ENCODE measurements around the gene MYPN.

Gene MYPN

GRCh38 chr10:68108051-68108450 lies 1.2 kb upstream of the MYPN start:
- H3K9me3 Mint-ChIP-seq: no peaks in the 10 kb centered on the region
- H3K27me3 Mint-ChIP-seq: peaks cover 5% of the 10 kb centered on the region
- no peak for ATAC-seq
- no peak for DNase-seq
- H3K4me3 Mint-ChIP-seq: no peak overlapping the region
- H3K4me1 Mint-ChIP-seq: no peaks in the 10 kb centered on the region
- H3K27ac Mint-ChIP-seq: no peak overlapping the region

GRCh38 chr10:68108653-68109052 lies 635 bp upstream of the MYPN start:
- Mint-ChIP-seq H3K4me1 (no peaks in the 10 kb centered on the region), H3K27me3 (no peaks in the 10 kb centered on the region), H3K27ac (no peak overlapping the region), H3K9me3 (no peaks in the 10 kb centered on the region), H3K4me3 (no peak overlapping the region)
- DNase-seq (no peak), ATAC-seq (no peak)

GRCh38 chr10:68110027-68110426 lies 739 bp downstream of the MYPN start:
- no peak for DNase-seq
- Mint-ChIP-seq H3K27me3 (no peaks in the 10 kb centered on the region), H3K27ac (no peak overlapping the region), H3K4me1 (no peaks in the 10 kb centered on the region), H3K9me3 (no peaks in the 10 kb centered on the region), H3K4me3 (no peak overlapping the region)
- ATAC-seq: no peak

GRCh38 chr10:68111584-68111983 lies 2.3 kb downstream of the MYPN start:
- Mint-ChIP-seq H3K4me1 (no peaks in the 10 kb centered on the region), H3K4me3 (no peak overlapping the region), H3K27me3 (no peaks in the 10 kb centered on the region), H3K27ac (no peak overlapping the region), H3K9me3 (no peaks in the 10 kb centered on the region)
- no peak for DNase-seq
- ATAC-seq: no peak

GRCh38 chr10:68112837-68113236 lies 3.5 kb downstream of the MYPN start:
- H3K27ac Mint-ChIP-seq: no peak overlapping the region
- no peaks in the 10 kb centered on the region for H3K27me3 Mint-ChIP-seq
- no peak overlapping the region for H3K4me3 Mint-ChIP-seq
- H3K9me3 Mint-ChIP-seq: no peaks in the 10 kb centered on the region
- ATAC-seq: no peak
- no peak for DNase-seq
- no peaks in the 10 kb centered on the region for H3K4me1 Mint-ChIP-seq

- Mint-ChIP-seq H3K27me3 (no peaks in the 10 kb centered on the region), H3K4me3 (no peak overlapping the region), H3K9me3 (no peaks in the 10 kb centered on the region), H3K4me1 (no peaks in the 10 kb centered on the region), H3K27ac (no peak overlapping the region)
- no peak for ATAC-seq
- DNase-seq: no peak
Measured at GRCh38 chr10:68118657-68119056, 9.4 kb downstream of the MYPN start.

GRCh38 chr10:68121020-68121743 lies 11.9 kb downstream of the MYPN start:
- no peaks in the 10 kb centered on the region for H3K4me1 Mint-ChIP-seq

GRCh38 chr10:68121852-68122251 lies 12.6 kb downstream of the MYPN start:
- ATAC-seq (no peak), DNase-seq (no peak)
- no peak overlapping the region for H3K27ac Mint-ChIP-seq
- H3K9me3 Mint-ChIP-seq: no peaks in the 10 kb centered on the region
- H3K4me1 Mint-ChIP-seq: no peaks in the 10 kb centered on the region
- no peaks in the 10 kb centered on the region for H3K27me3 Mint-ChIP-seq
- H3K4me3 Mint-ChIP-seq: no peak overlapping the region

More at GRCh38 chr10:68121020-68121743, 11.9 kb downstream of the MYPN start:
- Mint-ChIP-seq H3K4me3 (no peak overlapping the region), H3K9me3 (no peaks in the 10 kb centered on the region), H3K27ac (no peak overlapping the region), H3K27me3 (no peaks in the 10 kb centered on the region)
- no peak for DNase-seq
- no peak for ATAC-seq

GRCh38 chr10:68124718-68125117 lies 15.4 kb downstream of the MYPN start:
- Mint-ChIP-seq H3K27me3 (no peaks in the 10 kb centered on the region), H3K27ac (no peak overlapping the region), H3K4me1 (no peaks in the 10 kb centered on the region), H3K4me3 (no peak overlapping the region), H3K9me3 (no peaks in the 10 kb centered on the region)
- DNase-seq (no peak), ATAC-seq (no peak)

- Mint-ChIP-seq H3K27me3 (no peaks in the 10 kb centered on the region), H3K9me3 (no peaks in the 10 kb centered on the region), H3K27ac (no peak overlapping the region), H3K4me1 (no peaks in the 10 kb centered on the region), H3K4me3 (no peak overlapping the region)
- DNase-seq: no peak
- ATAC-seq: no peak
Measured at GRCh38 chr10:68125772-68126171, 16.5 kb downstream of the MYPN start.

- no peaks in the 10 kb centered on the region for H3K4me1 Mint-ChIP-seq
- no peaks in the 10 kb centered on the region for H3K27me3 Mint-ChIP-seq
- H3K27ac Mint-ChIP-seq: no peak overlapping the region
- DNase-seq: no peak
- H3K9me3 Mint-ChIP-seq: no peaks in the 10 kb centered on the region
- ATAC-seq: no peak
- H3K4me3 Mint-ChIP-seq: no peak overlapping the region
Measured at GRCh38 chr10:68128015-68128414, 18.7 kb downstream of the MYPN start.

GRCh38 chr10:68132391-68132790 lies 23.1 kb downstream of the MYPN start:
- no peak for DNase-seq
- no peaks in the 10 kb centered on the region for H3K4me1 Mint-ChIP-seq
- ATAC-seq: no peak
- no peaks in the 10 kb centered on the region for H3K9me3 Mint-ChIP-seq
- H3K27ac Mint-ChIP-seq: no peak overlapping the region
- H3K4me3 Mint-ChIP-seq: no peak overlapping the region
- no peaks in the 10 kb centered on the region for H3K27me3 Mint-ChIP-seq

- no peaks in the 10 kb centered on the region for H3K27me3 Mint-ChIP-seq
- no peaks in the 10 kb centered on the region for H3K4me1 Mint-ChIP-seq
- no peak for ATAC-seq
- H3K9me3 Mint-ChIP-seq: no peaks in the 10 kb centered on the region
- H3K4me3 Mint-ChIP-seq: no peak overlapping the region
- H3K27ac Mint-ChIP-seq: no peak overlapping the region
- no peak for DNase-seq
Measured at GRCh38 chr10:68133523-68133922, 24.2 kb downstream of the MYPN start.

GRCh38 chr10:68135362-68135761 lies 26.1 kb downstream of the MYPN start:
- no peak for ATAC-seq
- no peak overlapping the region for H3K27ac Mint-ChIP-seq
- H3K4me1 Mint-ChIP-seq: no peaks in the 10 kb centered on the region

GRCh38 chr10:68135922-68136792 lies 26.9 kb downstream of the MYPN start:
- DNase-seq: no peak
- no peak overlapping the region for H3K4me3 Mint-ChIP-seq
- H3K27me3 Mint-ChIP-seq: peaks cover 14% of the 10 kb centered on the region
- no peak overlapping the region for H3K27ac Mint-ChIP-seq
- ATAC-seq: no peak
- H3K4me1 Mint-ChIP-seq: no peaks in the 10 kb centered on the region
- H3K9me3 Mint-ChIP-seq: no peaks in the 10 kb centered on the region

More at GRCh38 chr10:68135362-68135761, 26.1 kb downstream of the MYPN start:
- Mint-ChIP-seq H3K27me3 (peaks cover 7% of the 10 kb centered on the region), H3K9me3 (no peaks in the 10 kb centered on the region), H3K4me3 (no peak overlapping the region)
- DNase-seq: no peak

- ATAC-seq (no peak), DNase-seq (no peak)
- no peaks in the 10 kb centered on the region for H3K9me3 Mint-ChIP-seq
- H3K4me1 Mint-ChIP-seq: no peaks in the 10 kb centered on the region
- peaks cover 14% of the 10 kb centered on the region for H3K27me3 Mint-ChIP-seq
- no peak overlapping the region for H3K27ac Mint-ChIP-seq
- no peak overlapping the region for H3K4me3 Mint-ChIP-seq
Measured at GRCh38 chr10:68137171-68137570, 27.9 kb downstream of the MYPN start.

All from stimulated activated naive CD8-positive, alpha-beta T cell treated with anti-CD3 and anti-CD28 coated beads, Interleukin-15, amount 100 ng/mL, for 72 hours (primary cell).